Activated CD4-positive, alpha-beta T cell treated with anti-CD3 and anti-CD28 coated beads, Interleukin-2, amount 50 U/mL, for 24 hours (primary cell): Measurements from ENCODE around the gene EFNA2.
A peak's percentile ranks its signal among the peaks of the same experiment; 100 is the strongest.

Source experiments
- DNase-seq, 2 donors: peaks; one replicate each; pipeline ENCODE4 v3.0.0-alpha.2; 2020; ENCODE audit warnings: low read depth in 1 of 2, low spot score in 1 of 2

EFNA2 gene

GRCh38 chr19:1248786-1249297 is 36.8 kb upstream of the EFNA2 start:
- DNase-seq, result peak; percentile 65 to 69

- DNase-seq, result peak; percentile 87 to 91
These were observed 36.2 kb upstream of the EFNA2 start for GRCh38 chr19:1249298-1249989.

DNA sequence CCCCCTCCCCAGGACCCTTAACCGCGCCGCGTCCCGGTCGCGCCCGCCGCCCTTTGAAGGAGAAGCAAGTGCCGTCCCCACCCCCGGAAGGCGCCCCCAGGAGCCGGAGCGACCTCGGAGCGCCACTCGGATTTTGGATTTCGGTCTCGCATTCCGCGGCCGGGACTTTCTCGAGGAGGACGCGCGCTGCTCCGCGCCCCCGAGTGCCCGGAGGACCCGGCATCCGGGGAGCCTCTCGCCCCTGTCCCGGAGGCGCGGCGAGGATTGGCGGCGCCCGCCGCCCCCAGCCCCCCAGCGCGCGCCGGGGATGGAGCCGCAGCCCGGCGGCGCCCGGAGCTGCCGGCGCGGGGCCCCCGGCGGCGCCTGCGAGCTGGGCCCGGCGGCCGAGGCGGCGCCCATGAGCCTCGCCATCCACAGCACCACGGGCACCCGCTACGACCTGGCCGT is 35.7 kb upstream of the EFNA2 start:
- DNase-seq, result no peak

DNA sequence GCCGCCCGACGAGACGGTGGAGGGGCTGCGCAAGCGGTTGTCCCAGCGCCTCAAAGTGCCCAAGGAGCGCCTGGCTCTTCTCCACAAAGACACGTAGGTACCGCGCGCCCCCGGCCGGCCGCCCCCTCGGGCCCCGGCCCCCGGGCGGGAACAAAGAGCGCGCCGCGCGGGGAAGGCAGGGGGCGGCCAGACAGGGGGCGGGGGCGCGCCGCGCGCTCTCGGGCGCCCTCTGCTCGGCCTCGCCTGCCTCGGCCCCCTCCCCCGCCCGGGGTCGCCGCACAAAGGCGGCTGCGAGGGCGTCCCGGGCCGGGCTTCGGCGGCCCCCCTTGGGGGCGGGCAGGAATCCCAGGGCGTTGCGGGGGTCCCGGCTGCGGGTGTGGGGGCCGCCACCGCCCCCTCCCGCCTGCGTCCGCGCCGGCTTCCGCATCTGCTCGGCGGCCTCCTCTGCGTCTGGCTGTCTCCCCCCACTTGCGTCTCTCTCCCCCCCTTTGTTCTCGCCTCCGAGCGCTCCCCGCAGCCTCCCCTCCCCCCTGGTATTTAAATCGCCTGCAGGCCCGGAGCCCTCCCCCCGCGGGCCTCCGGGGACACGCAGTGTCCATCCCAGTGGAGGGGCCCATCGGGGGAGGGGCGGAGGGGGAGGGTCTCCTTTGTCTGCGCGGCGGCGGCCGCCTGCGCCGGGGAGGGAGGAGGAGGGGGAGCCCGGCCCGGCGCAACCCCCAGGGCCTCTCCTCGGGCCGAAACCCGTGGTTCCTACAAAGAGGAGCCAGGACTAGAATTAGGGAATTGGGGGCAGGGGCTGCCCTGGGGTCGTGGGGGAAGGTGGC is 35.0 kb upstream of the EFNA2 start:
- DNase-seq, result no peak

GRCh38 chr19:1251330-1252220 is 34.1 kb upstream of the EFNA2 start:
- no peak for DNase-seq

DNA sequence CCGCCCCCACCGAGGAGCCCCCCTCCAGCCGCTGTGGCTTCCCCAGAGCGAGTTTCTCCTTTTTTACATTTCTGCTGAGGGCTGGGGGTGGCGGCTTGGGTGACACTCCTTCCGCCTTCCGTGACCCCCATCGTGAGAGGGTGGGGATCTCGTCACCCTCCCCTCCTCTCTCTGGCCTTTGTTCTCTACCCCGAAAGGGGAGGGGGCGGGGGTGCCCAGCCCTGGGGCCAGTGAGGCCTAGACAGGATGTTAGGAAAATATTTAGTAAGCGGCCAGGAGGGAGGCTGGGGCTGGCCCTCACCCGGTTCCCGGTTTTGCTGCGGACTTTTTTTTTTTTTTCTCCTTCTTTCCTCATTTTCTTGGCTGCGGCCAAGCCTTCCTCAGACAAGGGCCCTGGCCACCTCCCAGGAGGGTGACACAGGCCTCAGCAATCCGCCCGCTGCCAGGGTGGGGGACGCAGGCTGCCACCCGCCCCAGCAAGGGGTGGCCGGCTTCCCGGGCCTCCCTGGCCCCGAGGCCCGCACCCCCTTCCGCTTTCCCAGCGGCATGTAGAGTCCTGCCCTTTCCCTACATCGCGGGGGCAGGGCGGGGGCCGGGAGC is 33.4 kb upstream of the EFNA2 start:
- DNase-seq, result no peak

- DNase-seq, result no peak
These were observed 32.7 kb upstream of the EFNA2 start for GRCh38 chr19:1252821-1253513.

GRCh38 chr19:1253514-1254080 is 32.1 kb upstream of the EFNA2 start:
- DNase-seq, result no peak

GRCh38 chr19:1254081-1254527 is 31.6 kb upstream of the EFNA2 start:
- no peak for DNase-seq

DNA sequence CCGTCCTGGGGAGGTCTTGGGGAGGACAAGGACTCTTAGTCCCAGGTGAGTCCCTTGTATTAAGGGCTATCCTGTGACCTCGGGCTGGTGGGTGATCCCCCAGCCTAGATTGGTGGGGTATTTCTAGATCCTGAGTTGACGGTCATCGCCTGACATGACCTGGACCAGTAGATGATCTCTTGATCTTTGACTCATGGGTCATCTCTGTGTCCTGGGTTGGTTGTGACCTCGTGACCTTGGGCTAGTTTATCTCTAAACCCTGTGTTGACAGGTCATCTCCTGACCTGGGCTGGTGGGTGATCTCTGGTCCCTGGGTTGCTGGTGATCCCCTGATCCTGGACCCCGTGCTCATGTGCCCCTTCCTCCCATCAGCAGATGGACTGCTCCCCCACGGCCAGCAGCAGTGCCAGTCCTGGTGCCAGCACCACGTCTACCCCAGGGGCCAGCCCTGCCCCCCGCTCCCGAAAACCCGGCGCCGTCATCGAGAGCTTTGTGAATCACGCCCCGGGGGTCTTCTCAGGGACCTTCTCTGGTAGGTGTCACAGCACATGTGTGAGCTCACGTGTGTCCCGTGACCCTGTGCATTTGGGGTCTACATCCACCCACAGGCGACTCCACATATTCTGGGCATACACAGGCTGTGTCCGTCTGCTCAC is 31.0 kb upstream of the EFNA2 start:
- no peak for DNase-seq

- no peak for DNase-seq
These were observed 30.2 kb upstream of the EFNA2 start for GRCh38 chr19:1255186-1256161.

DNA sequence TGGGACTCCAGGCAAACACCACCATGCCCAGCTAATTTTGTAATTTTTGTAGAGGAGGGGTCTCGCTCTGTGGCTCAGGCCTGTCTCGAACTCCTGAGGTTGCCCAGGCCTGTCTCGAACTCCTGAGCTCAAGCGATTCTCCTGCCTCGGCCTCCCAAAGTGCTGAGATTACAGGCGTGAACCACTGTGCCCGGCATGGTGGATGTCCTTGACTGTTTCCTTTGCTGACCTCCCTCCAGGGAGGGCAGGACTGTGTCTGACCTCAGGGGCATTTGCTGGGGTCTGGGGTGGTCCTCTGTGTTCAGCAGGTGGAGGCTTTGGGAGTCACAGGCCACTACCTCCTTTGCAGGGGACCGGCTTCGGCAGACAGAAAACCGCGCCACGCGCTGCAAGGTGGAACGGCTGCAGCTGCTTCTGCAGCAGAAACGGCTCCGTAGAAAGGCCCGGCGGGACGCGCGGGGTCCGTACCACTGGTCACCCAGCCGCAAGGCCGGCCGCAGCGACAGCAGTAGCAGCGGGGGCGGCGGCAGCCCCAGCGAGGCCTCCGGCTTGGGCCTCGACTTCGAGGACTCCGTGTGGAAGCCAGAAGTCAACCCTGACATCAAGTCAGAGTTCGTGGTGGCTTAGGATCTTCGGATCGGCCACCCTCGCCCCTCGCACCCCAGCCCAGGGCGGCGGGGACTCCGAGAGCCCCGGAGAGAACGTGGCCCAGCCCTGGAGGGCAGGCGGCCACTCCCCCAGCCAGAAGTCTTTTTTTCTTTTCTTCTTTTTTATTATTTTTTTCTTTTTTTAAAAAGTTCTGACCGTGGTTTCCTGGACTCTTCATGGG is 28.8 kb upstream of the EFNA2 start:
- DNase-seq, result no peak

DNA sequence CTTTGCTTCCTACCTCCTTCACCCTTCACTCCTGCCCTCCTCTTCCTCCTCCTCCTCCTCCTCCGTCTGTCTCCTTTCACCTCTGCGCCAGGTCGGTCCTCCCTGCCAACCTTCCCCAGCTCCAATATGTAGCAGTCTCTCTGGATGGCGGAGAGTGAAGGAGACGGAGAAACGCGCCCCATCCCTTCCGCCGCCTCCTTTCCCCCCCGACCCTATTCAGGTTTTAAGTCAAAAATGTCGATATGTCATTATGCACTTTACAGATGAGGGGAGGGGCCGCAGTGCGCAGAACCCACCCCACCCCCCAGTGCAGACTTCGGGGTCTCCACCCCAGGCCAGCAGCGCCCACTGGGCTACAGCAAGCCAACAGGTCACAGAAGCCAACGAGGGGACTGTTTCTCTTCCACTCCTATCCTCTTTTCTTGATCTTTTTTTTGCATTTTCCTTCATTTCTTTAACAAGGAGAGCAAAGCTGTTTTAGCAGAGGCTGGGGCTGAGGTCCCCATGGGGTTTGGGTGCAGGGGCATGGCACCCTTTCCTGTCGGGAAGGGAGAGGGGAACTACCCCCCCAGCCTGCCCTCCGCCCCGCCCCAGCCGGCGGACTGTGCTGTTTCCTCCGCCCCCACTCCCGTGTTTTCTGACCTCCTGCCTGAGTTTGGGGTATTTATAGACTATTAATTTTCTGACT is 28.1 kb upstream of the EFNA2 start:
- no peak for DNase-seq

GRCh38 chr19:1258163-1258492 is 27.5 kb upstream of the EFNA2 start:
- no peak for DNase-seq

DNA sequence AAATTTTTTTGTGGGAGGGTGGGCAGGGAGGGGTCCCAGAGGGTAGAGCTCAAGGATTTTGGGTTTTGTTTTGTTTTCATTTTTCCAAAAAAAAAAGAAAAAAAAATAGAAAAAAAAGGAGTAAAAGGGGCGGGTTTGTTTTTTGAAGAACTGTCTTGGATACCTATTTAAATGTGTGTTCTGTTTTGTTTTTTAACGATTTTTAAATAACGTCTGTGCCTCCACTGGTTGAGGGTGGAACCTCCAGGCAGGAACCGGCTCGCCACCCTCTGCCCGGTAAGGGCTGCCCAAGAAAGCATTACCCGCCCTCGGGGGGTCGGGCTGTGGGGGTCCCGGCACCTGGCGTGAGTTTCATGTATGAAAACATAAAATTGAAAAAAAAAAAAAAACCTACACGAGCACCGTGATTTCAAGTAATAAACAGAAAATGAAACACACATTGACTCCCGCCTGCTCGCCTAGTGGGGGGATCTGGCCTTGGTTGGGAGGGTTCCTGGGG is 26.9 kb upstream of the EFNA2 start:
- DNase-seq, result no peak

GRCh38 chr19:1259206-1259875 is 26.3 kb upstream of the EFNA2 start:
- no peak for DNase-seq
